Renal pelvis (tissue), 12 donors: ENCODE results near the gene PARPBP. TPM values are rescaled to one million over a fixed set of nuclear protein-coding genes. Genes with fewer than 3 reads are reported as not detected.
A peak's percentile ranks its signal among the peaks of the same experiment; 100 is the strongest.
"Not testable (repeated sequence)": the region's sequence is repeated elsewhere in the genome, so short reads cannot be mapped to it uniquely, and the experiment has no call there.

Source experiments
- DNase-seq: peaks from one replicate; pipeline ENCODE4 v3.0.0-alpha.2; 2013
- long read RNA-seq, 16 experiments: transcript quantifications; one replicate each; lab custom pipeline, GENCODE V29; 2026
- polyA plus RNA-seq, 3 donors: library from polyadenylated mRNA; unstranded; fragments of 120-200 nt; gene quantifications; one replicate each; pipeline ENCODE4 v1.2.1, GENCODE V29; 2013; ENCODE audit not compliant: insufficient read length in 3 of 3

PARPBP gene, protein sequence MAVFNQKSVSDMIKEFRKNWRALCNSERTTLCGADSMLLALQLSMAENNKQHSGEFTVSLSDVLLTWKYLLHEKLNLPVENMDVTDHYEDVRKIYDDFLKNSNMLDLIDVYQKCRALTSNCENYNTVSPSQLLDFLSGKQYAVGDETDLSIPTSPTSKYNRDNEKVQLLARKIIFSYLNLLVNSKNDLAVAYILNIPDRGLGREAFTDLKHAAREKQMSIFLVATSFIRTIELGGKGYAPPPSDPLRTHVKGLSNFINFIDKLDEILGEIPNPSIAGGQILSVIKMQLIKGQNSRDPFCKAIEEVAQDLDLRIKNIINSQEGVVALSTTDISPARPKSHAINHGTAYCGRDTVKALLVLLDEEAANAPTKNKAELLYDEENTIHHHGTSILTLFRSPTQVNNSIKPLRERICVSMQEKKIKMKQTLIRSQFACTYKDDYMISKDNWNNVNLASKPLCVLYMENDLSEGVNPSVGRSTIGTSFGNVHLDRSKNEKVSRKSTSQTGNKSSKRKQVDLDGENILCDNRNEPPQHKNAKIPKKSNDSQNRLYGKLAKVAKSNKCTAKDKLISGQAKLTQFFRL
- 10 to 100 TPM; 13.2 to 14.2 (median 13.6) TPM for polyA plus RNA-seq
- long read RNA-seq, donor 1, partial matches to known transcripts, result 0 of 2 reads
- long read RNA-seq, donor 1, other reads (novel, unspliced or antisense), result 0 of 2 reads
- long read RNA-seq, donor 2, partial matches to known transcripts, result 0 of 1 reads
- long read RNA-seq, donor 2, other reads (novel, unspliced or antisense), result 0 of 1 reads
- long read RNA-seq, donor 3, partial matches to known transcripts, result 0 of 1 reads
- long read RNA-seq, donor 3, other reads (novel, unspliced or antisense), result 0 of 1 reads
- long read RNA-seq, donor 4, partial matches to known transcripts, result 0 of 1 reads
- long read RNA-seq, donor 4, other reads (novel, unspliced or antisense), result 0 of 1 reads
- long read RNA-seq, donor 5, partial matches to known transcripts, result 0 of 1 reads
- long read RNA-seq, donor 5, other reads (novel, unspliced or antisense), result 0 of 1 reads
- long read RNA-seq, donor 6, result 0 reads
- long read RNA-seq, donor 7, partial matches to known transcripts, result 0 of 3 reads
- long read RNA-seq, donor 7, other reads (novel, unspliced or antisense), result 0 of 3 reads
- long read RNA-seq, donor 8, result 0 reads
- long read RNA-seq, donor 9, partial matches to known transcripts, result 0 of 1 reads
- long read RNA-seq, donor 9, other reads (novel, unspliced or antisense), result 0 of 1 reads
- long read RNA-seq, donor 10, result 0 reads
- long read RNA-seq, donor 11, partial matches to known transcripts, result 0 of 2 reads
- long read RNA-seq, donor 11, other reads (novel, unspliced or antisense), result 0 of 2 reads
- long read RNA-seq, donor 12, partial matches to known transcripts, result 0 of 2 reads
- long read RNA-seq, donor 12, other reads (novel, unspliced or antisense), result 0 of 2 reads
- long read RNA-seq, donor 13, result 0 reads
- long read RNA-seq, donor 14, result 0 reads
- long read RNA-seq, donor 15, partial matches to known transcripts, result 0 of 1 reads
- long read RNA-seq, donor 15, other reads (novel, unspliced or antisense), result 0 of 1 reads
- long read RNA-seq, donor 16, partial matches to known transcripts, result 0 of 2 reads
- long read RNA-seq, donor 16, other reads (novel, unspliced or antisense), result 0 of 2 reads

DNA sequence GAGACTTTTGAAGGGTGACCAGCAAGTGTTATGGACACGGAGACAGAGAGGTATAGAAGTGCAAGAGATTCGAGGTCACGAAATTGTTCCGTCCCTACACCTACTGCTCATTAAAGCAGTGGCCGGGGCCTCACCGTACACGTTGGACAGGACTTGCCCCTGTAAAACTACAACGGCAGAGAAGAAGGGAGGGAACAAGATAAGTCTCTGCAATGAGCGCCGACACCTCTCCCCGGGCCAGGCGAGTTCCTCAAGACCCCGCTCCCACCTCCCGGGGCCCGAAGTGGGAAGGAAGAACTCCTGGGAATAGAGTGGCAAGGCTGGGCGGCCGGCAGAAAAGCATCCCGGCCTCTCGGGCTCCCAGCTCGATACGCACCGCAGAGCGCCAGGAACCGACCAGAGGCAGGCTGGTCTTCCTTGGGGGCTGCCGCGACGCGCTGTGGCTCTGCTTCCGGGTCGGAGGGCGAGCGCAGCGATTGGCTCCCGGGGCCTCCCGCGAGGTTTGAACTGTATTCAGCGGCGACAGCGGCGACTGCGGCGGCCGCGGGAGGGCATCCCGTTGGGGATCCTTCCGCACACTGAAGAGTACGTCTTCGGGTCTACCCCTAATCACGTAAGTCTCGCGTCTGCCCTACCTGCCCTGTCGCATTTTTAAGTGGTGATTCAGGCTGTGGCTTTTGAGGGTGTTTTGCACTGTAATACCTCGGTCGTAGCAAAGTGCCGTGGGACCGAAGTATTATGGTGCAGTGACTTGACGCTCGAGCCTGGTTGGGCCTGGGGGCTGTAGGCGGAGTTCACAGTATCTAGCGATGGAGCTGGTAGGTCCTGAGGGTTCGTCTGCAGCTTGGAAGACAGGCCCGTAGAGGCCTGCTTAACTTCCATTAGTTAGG, at the start of gene PARPBP, which contains the start of gene NUP37:
PARPBP (plus strand) TSS at position 510 of the 890 bp plus-strand sequence. CDS start 3,706 bp downstream, outside the sequence.
NUP37 (minus strand) TSS at position 441 of the 890 bp plus-strand sequence. CDS start 1,596 bp downstream, outside the sequence.
- DNase-seq, result peak; percentile 92

DNA sequence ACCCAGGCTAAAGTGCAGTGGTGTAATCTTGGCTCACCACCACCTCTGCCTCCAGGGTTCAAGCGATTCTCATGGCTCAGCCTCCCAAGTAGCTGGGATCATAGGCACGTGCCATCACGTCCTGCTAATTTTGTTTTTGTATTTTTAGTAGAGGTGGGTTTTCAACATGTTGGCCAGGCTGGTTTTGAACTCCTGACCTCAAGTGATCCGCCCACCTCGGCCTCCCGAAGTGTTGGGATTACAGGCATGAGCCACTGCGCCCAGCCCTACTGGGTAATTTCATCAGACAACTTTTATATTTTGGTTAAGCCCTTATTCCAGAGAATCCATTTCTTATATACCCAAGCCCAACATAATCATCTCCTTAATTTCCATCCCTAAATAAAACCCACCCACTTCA, 47.9 kb upstream of the PARPBP start:
- not testable (repeated sequence) for DNase-seq

DNA sequence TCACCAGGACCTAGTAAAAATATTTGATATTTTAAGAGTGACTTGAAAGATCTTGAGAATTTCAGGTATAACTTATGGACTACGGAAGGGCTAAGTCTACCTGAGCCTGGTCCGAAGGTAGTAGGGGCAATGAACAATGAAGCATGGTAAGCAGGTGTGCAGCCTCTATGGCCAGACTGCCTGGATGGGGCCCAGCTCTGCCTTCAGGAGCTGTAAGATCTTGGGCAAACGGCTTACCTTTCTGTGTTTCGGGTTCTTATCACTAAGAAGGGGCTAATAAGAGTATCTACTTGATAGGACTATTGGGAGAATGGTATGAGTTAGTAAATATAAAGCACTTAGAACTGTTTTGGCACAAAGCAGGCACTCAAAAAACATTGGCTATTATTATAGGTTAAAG, 39.1 kb upstream of the PARPBP start:
- no peak for DNase-seq

DNA sequence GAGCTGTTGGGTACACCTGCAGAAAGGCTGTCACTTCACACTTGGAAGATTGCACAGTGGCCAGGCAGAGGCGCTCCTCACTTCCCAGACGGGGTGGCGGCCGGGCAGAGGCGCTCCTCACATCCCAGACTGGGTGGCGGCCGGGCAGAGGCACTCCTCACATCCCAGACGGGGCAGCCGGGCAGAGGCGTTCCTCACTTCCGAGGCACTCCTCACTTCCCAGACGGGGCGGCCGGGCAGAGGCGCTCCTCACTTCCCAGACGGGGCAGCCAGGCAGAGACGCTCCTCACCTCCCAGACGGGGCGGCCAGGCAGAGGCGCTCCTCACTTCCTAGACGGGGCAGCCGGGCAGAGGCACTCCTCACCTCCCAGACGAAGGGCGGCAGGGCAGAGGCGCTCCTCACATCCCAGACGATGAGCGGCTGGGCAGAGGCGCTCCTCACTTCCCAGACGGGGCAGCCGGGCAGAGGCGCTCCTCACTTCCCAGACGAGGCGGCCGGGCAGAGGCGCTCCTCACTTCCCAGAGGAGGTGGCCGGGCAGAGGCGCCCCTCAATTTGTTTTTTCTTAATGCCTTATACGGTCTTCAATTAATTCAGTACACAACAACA, 30.7 kb upstream of the PARPBP start:
- DNase-seq, result not testable (repeated sequence)

DNA sequence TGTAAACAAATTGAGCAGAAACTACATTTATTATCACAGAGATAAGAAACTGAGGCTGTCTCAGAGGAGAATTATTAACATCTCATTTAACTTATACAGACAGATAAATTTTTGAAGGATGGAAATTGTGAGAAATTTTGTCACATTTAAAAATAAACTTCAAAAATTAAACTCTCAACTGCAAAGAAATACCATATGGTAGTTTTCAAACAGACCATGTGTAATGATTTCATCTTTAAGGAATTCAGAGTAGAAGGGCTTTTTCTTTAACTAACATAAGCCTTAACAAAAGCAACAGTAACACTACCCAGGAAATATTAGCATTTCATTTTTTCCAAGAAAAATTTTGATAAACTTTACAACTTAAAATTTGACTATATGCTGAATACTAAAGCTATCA, 26.7 kb upstream of the PARPBP start:
- no peak for DNase-seq

DNA sequence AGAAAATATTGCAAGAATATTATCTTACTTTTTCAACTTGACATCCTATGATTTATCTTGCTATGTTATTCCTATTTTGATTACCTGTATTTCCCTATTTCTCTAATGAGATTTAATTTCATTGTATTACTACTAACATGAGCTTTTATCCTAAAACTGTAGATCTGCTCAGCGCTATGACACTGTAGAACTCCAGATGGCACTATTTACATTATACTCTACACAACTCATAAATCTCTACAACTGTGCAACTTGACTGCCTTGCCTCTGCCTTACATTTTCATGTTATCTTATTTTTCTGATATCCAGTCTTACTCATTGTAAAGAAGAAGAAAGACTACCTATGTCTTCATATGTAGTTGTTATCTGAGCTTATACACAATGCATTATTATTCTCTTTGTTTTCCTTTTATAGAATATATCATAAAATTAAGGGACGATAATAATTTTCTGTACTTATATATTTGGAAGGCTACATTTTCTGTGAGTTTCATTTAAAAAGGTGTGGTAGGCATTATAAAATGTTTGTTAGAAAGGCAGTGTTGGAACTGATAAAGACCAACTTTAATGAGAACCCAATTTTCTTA, 24.2 kb upstream of the PARPBP start:
- DNase-seq, result no peak

DNA sequence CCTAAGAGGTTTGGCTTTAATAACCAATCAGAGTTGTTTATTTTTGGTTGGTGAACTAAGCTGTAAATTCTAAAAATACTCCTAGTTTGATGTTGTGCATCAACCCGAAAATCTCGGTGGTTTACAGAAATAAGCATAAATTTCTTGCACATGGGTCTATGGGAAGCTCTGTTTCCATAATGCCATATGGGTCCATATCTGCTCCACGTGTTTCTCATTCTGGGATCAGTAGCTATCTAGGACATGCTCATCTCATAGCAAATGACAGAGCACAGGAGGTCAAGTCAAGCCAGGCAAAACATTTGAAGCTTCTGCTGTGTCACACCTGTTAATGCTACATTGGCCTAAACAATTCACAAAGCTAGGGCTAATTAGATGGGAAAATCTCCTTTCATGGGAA, 23.1 kb upstream of the PARPBP start:
- no peak for DNase-seq

DNA sequence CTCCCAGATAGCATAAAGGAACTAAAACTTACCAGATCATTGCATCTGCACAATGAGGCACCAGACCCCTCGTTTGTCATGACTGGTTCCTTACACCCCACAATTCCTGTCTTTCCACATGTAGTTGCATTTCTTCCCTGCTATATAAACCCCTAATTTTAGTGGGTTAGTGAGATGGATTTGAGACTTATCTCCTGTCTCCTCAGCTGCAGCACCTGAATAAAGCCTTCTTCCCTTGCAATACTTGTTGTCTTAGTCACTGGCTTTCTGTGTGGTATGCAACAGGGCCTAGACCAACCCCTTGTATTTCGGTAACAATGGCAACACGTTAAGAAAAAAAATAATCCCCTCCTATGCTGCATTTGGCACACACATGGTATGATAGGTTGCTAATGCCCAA, 13.1 kb upstream of the PARPBP start:
- DNase-seq, result no peak

DNA sequence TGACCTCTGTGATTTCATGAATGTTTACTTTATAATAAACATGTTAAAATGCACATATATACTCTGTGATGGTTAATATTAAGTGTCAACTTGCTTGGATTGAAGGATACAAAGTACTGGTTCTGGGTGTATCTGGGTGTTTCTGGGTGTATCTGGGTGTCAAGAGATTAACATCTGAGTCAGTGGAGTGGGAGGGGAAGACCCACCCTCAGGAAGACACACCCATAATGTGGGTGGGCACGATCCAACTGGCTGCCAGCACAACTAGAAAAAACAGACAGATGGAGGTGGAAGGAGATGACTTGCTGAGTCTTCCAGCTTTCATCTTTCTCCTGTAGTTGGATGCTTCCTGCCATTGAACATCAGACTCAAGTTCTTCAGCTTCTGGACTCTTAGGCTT, 12.0 kb upstream of the PARPBP start:
- DNase-seq, result no peak

DNA sequence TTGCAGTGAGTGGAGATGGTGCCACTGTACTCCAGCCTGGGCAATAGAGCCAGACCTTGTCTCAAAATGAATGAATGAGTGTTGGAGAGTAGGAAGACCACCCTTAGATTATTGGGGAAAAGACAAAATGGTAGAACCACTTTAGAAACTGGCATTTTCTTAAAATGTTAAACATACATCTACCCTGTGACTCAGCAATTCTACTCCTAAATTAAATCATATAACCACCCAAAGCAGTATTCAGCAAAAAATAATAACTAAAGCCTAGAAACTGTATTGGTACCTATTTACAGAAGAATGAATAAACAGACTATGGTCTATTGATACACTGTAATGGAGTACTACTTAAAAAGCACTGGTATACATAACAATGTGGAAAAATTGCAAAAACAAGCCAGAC, 9.2 kb upstream of the PARPBP start:
- no peak for DNase-seq

DNA sequence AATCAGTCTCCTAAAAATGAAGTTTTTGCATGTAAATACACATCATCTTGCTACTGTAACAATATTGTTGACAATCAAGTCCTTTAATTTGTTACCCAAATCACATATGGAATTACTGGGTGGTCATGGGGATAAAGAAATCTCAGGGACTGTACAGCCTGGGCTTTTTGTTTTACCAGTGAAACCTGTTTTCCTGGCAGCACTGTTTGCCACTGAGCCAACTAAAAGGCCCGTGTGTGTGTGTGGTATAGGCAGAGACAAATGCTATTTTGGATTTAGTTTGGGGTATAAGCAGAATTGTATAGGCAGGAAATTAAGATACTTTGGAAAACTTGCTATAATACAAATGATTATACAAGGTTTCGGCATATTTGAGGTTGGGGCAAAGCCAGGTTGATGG, 5.8 kb upstream of the PARPBP start:
- no peak for DNase-seq

DNA sequence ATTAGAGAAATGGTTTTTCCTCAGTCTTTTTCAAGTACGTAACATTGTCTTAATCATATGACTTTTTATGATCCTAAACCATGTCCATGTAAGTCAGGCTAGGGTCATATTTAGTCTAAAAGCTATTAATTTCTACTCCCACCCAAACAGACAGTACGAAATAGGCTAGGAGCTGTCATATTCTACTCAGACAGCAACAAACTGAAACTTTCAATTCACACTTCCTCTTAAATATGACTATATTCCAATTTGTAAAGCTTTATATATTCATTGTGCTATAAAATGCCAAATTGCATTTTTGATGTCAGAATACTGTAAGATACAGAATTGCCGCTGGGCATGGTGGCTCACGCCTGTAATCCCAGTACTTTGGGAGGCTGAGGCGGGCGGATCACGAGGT, 3.6 kb upstream of the PARPBP start:
- DNase-seq, result no peak

DNA sequence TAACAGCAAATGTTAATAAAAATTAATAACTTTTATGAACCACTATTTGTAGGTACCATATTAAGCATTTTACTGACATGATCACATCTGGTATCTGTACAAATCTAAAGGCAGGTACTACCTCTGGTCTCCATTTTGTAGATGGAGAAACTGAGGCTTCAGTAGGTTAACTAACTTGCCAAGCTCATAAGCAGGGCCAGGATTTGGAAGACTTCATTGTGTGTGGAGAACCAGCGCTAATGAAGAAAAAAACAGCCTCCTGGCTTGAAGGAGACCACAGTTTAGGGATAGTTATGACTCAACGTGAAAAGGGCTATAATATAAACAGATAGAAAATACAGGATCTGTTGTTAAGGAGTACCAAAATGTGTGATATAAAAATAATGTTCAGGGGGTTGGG, 1.1 kb upstream of the PARPBP start:
- DNase-seq, result no peak

DNA sequence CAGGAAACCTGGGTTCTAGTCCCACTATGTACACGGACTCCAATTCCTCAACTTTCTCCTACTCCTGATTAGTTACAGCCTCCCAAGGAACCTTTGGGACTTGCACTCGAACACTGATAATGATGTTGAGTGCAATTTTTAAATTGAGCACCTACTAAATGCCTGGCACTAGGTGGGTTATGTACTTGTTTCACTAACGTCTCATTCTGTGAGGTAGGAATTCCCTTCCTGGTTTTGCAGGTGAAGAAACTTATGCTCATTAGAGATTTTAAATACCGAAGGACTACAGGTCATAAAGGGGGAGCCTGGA, 536 bp downstream of the PARPBP start:
- no peak for DNase-seq

DNA sequence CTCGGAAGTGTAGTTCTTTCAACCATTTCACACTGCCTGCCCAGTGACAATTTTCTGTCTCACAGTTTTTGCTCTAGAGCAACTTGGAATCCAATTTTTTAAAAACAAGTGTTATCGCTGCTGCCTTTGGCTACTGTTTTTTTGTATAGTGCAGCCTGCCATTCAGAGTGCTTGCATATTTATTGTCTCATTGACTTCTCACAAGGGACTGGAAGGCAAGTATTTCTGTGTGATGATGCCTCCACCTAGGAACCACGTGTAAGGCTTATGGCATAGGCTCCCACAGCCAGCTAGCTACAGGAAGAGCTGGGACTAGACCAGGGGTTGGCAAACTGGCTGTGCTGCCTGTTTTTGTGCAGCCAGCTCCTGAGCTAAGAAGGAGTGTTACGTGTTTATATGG, 903 bp downstream of the PARPBP start:
- no peak for DNase-seq

DNA sequence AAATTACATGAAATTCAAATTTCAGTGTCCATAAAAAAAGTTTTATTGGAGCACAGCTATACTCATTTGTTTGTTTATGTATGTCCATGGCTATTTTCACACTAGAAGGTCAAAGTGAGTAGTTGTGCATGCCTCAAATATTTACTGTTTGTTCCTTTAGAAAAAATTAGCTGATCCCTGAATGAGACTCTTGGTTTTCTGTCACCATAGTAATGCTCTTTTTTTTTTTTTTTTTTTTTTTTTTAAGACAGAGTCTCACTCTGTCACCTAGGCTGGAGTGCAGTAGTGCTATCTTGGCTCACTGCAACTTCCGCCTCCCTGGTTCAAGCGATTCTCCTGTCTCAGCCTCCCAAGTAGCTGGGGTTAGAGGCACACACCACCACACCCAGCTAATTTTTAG, 1.3 kb downstream of the PARPBP start:
- DNase-seq, result not testable (repeated sequence)

DNA sequence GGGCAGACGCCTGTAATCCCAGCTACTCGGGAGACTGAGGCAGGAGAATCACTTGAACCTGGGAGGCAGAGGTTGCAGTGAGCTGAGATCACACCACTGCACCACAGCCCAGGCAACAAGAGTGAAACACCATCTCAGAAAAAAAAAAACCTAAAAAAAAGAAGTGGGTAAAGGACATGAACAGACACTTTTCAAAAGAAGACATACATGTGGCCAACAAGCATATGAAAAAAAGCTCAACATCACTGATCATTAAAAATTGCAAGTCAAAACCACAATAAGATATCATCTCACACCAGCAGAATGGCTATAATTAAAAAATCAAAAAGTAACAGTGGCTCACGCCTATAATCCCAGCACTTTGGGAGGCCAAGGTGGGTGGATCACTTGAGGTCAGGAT, 10.7 kb downstream of the PARPBP start:
- not testable (repeated sequence) for DNase-seq

DNA sequence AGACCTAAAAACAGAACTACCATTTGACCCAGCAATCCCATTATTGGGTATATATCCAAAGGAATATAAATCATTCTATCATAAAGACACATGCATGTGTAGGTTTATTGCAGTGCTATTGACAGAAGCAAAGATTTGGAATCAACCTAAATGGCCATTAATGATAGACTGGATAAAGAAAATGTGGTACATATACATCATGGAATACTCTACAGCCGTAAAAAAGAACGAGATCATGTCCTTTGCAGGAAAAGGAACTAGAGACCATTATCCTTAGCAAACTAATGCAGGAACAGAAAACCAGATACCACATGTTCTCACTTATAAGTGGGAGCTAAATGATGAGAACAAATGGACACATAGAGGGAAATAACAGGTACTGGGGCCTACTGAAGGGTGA, 11.5 kb downstream of the PARPBP start:
- DNase-seq, result not testable (repeated sequence)

DNA sequence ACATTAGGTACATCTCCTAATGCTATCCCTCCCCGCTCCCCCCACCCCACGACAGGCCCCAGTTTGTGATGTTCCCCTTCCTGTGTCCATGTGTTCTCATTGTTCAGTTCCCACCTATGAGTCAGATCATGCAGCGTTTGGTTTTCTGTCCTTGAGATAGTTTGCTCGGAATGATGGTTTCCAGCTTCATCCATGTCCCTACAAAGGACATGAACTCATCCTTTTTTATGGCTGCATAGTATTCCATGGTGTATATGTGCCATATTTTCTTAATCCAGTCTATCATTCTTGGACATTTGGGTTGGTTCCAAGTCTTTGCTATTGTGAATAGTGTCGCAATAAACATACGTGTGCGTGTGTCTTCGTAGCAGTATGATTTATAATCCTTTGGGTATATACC, 17.6 kb downstream of the PARPBP start:
- DNase-seq, result not testable (repeated sequence)
